HepG2 (cell line): Measurements from ENCODE around the gene GORASP2. TPM values are rescaled to one million over a fixed set of nuclear protein-coding genes. Genes with fewer than 3 reads are reported as not detected.

Experiments used
- CC2D1A ChIP-seq: sonication (generic); formaldehyde crosslinking; IDR thresholded peaks from 2 replicates; pipeline ENCODE4 v1.8.1; 2023; ENCODE audit warnings: mild to moderate bottlenecking, missing genetic modification reagents
- ETV6 ChIP-seq: sonication (generic); formaldehyde crosslinking; conservative IDR thresholded peaks from 2 replicates; pipeline ENCODE4 v1.4.0; 2020; ENCODE audit warnings: missing genetic modification reagents
- FOXP1 ChIP-seq, 2 experiments: fragments of 450-650 bp in 1 of 2; IDR thresholded peaks; 2 replicates each; pipeline ENCODE4 v1.6.1; 2017 to 2018; ENCODE audit warnings: antibody characterized with exemption in 1 of 2
- NCOA1 ChIP-seq: sonication (generic); formaldehyde crosslinking; IDR thresholded peaks from 2 replicates; pipeline ENCODE4 v1.9.0; 2021; ENCODE audit warnings: missing genetic modification reagents
- NR2F2 ChIP-seq: IDR thresholded peaks from 2 replicates; pipeline ENCODE4 v1.6.1; 2012; ENCODE audit warnings: low read depth, inconsistent platforms, borderline replicate concordance
- SMC3 ChIP-seq: IDR thresholded peaks from 2 replicates; pipeline ENCODE4 v1.6.1; 2011; ENCODE audit warnings: low read length, improper control_type of control experiment
- TBX3 ChIP-seq: fragments of 450-650 bp; IDR thresholded peaks from 2 replicates; pipeline ENCODE4 v1.6.1; 2017; ENCODE audit warnings: antibody characterized with exemption, mild to moderate bottlenecking, inconsistent platforms, borderline replicate concordance
- ZNF10 ChIP-seq: sonication (generic); formaldehyde crosslinking; IDR thresholded peaks from 2 replicates; pipeline ENCODE4 v1.4.0; 2020; ENCODE audit warnings: mild to moderate bottlenecking, low read depth, missing genetic modification reagents, borderline replicate concordance
- ZNF260 ChIP-seq: sonication (generic); formaldehyde crosslinking; IDR thresholded peaks from 2 replicates; pipeline ENCODE4 v1.4.0; 2020; ENCODE audit warnings: missing genetic modification reagents, low read depth, mild to moderate bottlenecking, borderline replicate concordance
- ZNF607 ChIP-seq: sonication (generic); formaldehyde crosslinking; IDR thresholded peaks from 2 replicates; pipeline ENCODE4 v1.5.1; 2020; ENCODE audit warnings: missing genetic modification reagents, mild to moderate bottlenecking, borderline replicate concordance
- polyA plus RNA-seq, 8 experiments: library from polyadenylated mRNA; depleted of rRNA in 3 of 8; stranded (reverse) in 7 of 8; unstranded in 1 of 8; fragments of >200 nt; fragmentation: Illumina TruSeq in 4 of 8; extraction: Trizol in 4 of 8; gene quantifications; 2 replicates each; pipeline versions ENCODE4 v1.2.1 to v1.2.3, GENCODE V29; 2011 to 2016; ENCODE audit warnings: low read depth in 4 of 8, missing spikeins in 1 of 8, mixed read lengths in 1 of 8; ENCODE audit not compliant: insufficient read depth in 1 of 8
- total RNA-seq, 5 experiments: library from RNA; depleted of rRNA; stranded (reverse); fragments of >200 nt; fragmentation: Illumina TruSeq; extraction: Trizol; gene quantifications; 2 replicates each; pipeline ENCODE4 v1.2.3, GENCODE V29; 2016; ENCODE audit warnings: low read depth in 1 of 5
- TF ChIP-seq, protein P1 (sequence below): sonication (generic); formaldehyde crosslinking; IDR thresholded peaks from 2 replicates; pipeline ENCODE4 v1.4.0; 2020; ENCODE audit warnings: mild to moderate bottlenecking, low read depth, missing genetic modification reagents
- TF ChIP-seq, protein P2 (sequence below): sonication (generic); formaldehyde crosslinking; IDR thresholded peaks from 2 replicates; pipeline ENCODE4 v1.4.0; 2020; ENCODE audit warnings: missing genetic modification reagents
- TF ChIP-seq, protein P3 (sequence below): sonication (generic); formaldehyde crosslinking; IDR thresholded peaks from 2 replicates; pipeline ENCODE4 v1.8.1; 2023; ENCODE audit warnings: missing genetic modification reagents, inconsistent platforms, borderline replicate concordance
- TF ChIP-seq, protein P4 (sequence below): sonication (generic); formaldehyde crosslinking; IDR thresholded peaks from 2 replicates; pipeline ENCODE4 v1.4.0; 2020; ENCODE audit warnings: missing genetic modification reagents, borderline replicate concordance
- TF ChIP-seq, protein P5 (sequence below): sonication (generic); formaldehyde crosslinking; IDR thresholded peaks from 2 replicates; pipeline ENCODE4 v1.9.0; 2021; ENCODE audit warnings: missing genetic modification reagents, borderline replicate concordance
- TF ChIP-seq, protein P6 (sequence below): sonication (generic); formaldehyde crosslinking; IDR thresholded peaks from 2 replicates; pipeline ENCODE4 v1.4.0; 2020; ENCODE audit warnings: missing genetic modification reagents

Gene GORASP2
- total and polyA plus RNA-seq, 2 of the 13 experiments (the other 11 are each of a cell fraction or from before 2014, with no cell fraction given) = 103 to 239 TPM

DNA sequence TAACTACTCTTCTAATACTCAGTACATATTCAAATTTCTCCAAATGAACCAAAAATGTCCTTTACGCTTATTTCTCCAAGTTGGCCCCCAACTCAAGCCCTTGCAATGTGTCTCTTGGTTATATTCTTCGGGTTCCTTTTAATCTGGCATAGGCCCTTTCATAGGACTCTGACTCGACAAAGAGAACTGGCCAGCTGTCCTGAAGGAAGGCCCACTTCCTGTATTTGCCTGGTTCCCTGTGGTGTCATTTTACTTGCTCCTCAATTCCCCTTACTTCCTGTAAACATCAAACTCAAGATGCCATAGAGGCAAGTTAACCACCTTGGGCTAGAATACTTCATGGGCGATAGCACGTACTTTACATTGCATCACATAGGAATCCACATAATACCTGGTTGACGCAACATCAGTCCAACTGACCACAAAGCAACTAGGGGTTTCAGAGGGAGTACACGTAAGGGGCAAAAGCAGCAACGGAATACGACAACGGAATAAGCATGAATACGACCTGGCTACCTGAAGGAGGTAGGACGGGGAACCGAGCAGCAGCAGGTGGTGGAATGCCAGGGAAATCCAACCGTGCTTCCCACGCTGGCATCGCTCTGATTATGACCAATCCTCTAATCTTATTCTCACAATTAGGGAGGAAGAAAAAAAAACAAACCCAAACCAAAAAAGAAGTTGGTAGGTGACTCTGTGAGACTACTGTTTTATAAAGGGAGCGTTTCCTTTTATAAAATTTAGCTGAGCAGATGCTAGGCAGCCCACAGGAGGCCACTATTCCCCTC is 823 bp upstream of the GORASP2 start (continued):
- TF ChIP-seq, protein P1, sequence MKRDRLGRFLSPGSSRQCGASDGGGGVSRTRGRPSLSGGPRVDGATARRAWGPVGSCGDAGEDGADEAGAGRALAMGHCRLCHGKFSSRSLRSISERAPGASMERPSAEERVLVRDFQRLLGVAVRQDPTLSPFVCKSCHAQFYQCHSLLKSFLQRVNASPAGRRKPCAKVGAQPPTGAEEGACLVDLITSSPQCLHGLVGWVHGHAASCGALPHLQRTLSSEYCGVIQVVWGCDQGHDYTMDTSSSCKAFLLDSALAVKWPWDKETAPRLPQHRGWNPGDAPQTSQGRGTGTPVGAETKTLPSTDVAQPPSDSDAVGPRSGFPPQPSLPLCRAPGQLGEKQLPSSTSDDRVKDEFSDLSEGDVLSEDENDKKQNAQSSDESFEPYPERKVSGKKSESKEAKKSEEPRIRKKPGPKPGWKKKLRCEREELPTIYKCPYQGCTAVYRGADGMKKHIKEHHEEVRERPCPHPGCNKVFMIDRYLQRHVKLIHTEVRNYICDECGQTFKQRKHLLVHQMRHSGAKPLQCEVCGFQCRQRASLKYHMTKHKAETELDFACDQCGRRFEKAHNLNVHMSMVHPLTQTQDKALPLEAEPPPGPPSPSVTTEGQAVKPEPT (CRISPR knock-in tag) = no peak
- TF ChIP-seq, protein P2, sequence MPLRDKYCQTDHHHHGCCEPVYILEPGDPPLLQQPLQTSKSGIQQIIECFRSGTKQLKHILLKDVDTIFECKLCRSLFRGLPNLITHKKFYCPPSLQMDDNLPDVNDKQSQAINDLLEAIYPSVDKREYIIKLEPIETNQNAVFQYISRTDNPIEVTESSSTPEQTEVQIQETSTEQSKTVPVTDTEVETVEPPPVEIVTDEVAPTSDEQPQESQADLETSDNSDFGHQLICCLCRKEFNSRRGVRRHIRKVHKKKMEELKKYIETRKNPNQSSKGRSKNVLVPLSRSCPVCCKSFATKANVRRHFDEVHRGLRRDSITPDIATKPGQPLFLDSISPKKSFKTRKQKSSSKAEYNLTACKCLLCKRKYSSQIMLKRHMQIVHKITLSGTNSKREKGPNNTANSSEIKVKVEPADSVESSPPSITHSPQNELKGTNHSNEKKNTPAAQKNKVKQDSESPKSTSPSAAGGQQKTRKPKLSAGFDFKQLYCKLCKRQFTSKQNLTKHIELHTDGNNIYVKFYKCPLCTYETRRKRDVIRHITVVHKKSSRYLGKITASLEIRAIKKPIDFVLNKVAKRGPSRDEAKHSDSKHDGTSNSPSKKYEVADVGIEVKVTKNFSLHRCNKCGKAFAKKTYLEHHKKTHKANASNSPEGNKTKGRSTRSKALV (CRISPR knock-in tag) = no peak
- TF ChIP-seq, protein P3, sequence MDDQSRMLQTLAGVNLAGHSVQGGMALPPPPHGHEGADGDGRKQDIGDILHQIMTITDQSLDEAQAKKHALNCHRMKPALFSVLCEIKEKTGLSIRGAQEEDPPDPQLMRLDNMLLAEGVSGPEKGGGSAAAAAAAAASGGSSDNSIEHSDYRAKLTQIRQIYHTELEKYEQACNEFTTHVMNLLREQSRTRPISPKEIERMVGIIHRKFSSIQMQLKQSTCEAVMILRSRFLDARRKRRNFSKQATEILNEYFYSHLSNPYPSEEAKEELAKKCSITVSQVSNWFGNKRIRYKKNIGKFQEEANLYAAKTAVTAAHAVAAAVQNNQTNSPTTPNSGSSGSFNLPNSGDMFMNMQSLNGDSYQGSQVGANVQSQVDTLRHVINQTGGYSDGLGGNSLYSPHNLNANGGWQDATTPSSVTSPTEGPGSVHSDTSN (CRISPR knock-in tag) = no peak
- TF ChIP-seq ZNF10 (CRISPR knock-in tag) (no peak), CC2D1A (0 out of 2 replicates have a peak, but pooled peaks have one; percentile 60), TBX3 (no peak), ETV6 (CRISPR knock-in tag) (no peak), SMC3 (0 out of 2 replicates have a peak, but pooled peaks have one; percentile 7), NR2F2 (no peak), ZNF607 (CRISPR knock-in tag) (no peak), FOXP1 (IDR thresholded peaks at IDR 0.05) (no peak), FOXP1 (CRISPR knock-in tag; IDR thresholded peaks at IDR 0.05) (peak; percentile 35; the same call in 1 of the 2 replicates), NCOA1 (CRISPR knock-in tag) (peak; percentile 54; the same call in 1 of the 2 replicates), ZNF260 (CRISPR knock-in tag) (no peak)
- TF ChIP-seq, protein P4, sequence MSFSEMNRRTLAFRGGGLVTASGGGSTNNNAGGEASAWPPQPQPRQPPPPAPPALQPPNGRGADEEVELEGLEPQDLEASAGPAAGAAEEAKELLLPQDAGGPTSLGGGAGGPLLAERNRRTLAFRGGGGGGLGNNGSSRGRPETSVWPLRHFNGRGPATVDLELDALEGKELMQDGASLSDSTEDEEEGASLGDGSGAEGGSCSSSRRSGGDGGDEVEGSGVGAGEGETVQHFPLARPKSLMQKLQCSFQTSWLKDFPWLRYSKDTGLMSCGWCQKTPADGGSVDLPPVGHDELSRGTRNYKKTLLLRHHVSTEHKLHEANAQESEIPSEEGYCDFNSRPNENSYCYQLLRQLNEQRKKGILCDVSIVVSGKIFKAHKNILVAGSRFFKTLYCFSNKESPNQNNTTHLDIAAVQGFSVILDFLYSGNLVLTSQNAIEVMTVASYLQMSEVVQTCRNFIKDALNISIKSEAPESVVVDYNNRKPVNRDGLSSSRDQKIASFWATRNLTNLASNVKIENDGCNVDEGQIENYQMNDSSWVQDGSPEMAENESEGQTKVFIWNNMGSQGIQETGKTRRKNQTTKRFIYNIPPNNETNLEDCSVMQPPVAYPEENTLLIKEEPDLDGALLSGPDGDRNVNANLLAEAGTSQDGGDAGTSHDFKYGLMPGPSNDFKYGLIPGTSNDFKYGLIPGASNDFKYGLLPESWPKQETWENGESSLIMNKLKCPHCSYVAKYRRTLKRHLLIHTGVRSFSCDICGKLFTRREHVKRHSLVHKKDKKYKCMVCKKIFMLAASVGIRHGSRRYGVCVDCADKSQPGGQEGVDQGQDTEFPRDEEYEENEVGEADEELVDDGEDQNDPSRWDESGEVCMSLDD (CRISPR knock-in tag) = no peak
- TF ChIP-seq, protein P5, sequence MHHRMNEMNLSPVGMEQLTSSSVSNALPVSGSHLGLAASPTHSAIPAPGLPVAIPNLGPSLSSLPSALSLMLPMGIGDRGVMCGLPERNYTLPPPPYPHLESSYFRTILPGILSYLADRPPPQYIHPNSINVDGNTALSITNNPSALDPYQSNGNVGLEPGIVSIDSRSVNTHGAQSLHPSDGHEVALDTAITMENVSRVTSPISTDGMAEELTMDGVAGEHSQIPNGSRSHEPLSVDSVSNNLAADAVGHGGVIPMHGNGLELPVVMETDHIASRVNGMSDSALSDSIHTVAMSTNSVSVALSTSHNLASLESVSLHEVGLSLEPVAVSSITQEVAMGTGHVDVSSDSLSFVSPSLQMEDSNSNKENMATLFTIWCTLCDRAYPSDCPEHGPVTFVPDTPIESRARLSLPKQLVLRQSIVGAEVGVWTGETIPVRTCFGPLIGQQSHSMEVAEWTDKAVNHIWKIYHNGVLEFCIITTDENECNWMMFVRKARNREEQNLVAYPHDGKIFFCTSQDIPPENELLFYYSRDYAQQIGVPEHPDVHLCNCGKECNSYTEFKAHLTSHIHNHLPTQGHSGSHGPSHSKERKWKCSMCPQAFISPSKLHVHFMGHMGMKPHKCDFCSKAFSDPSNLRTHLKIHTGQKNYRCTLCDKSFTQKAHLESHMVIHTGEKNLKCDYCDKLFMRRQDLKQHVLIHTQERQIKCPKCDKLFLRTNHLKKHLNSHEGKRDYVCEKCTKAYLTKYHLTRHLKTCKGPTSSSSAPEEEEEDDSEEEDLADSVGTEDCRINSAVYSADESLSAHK = no peak
- TF ChIP-seq, protein P6, sequence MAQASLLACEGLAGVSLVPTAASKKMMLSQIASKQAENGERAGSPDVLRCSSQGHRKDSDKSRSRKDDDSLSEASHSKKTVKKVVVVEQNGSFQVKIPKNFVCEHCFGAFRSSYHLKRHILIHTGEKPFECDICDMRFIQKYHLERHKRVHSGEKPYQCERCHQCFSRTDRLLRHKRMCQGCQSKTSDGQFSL (CRISPR knock-in tag) = no peak
